D721Med (cell line): ENCODE measurements around the gene THNSL1.

Source experiments
- DNase-seq: peaks from one replicate; pipeline ENCODE4 v3.0.0; 2011; ENCODE audit warnings: low spot score; ENCODE audit not compliant: insufficient read length
- FAIRE-seq: peaks from 2 replicates; lab custom pipeline; 2011; peaks lifted over from hg19 to GRCh38; lab: Jason Lieb, UNC
- TF ChIP-seq, protein P1 (sequence below): IDR thresholded peaks from 2 replicates; pipeline ENCODE4 v1.5.1; 2012; ENCODE audit warnings: mild to moderate bottlenecking, control low read depth; ENCODE audit not compliant: insufficient read depth; ENCODE audit errors: missing control alignments

Gene THNSL1

DNA sequence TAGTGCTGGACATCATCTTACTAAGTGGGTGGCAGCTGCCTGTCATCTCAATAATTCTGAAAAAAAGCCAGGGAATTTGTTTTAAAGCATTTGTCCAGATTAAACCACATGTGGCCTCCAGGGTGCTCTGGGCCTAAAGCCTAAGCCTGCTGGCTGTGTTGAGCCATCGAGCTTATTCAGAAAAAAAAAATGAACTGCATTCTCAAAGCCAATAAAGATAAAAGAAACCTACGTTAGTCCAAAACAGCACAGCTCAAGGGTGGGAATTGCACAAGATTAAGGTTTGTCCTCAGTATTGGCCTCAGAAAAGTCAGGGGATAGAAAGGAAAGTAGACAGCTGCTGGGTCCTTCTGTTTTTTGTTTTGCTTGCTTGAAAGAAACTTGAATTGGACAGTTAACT, 41.4 kb upstream of the THNSL1 start:
- no peak for FAIRE-seq
- TF ChIP-seq, protein P1, sequence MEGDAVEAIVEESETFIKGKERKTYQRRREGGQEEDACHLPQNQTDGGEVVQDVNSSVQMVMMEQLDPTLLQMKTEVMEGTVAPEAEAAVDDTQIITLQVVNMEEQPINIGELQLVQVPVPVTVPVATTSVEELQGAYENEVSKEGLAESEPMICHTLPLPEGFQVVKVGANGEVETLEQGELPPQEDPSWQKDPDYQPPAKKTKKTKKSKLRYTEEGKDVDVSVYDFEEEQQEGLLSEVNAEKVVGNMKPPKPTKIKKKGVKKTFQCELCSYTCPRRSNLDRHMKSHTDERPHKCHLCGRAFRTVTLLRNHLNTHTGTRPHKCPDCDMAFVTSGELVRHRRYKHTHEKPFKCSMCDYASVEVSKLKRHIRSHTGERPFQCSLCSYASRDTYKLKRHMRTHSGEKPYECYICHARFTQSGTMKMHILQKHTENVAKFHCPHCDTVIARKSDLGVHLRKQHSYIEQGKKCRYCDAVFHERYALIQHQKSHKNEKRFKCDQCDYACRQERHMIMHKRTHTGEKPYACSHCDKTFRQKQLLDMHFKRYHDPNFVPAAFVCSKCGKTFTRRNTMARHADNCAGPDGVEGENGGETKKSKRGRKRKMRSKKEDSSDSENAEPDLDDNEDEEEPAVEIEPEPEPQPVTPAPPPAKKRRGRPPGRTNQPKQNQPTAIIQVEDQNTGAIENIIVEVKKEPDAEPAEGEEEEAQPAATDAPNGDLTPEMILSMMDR: no peak
- DNase-seq: no peak

DNA sequence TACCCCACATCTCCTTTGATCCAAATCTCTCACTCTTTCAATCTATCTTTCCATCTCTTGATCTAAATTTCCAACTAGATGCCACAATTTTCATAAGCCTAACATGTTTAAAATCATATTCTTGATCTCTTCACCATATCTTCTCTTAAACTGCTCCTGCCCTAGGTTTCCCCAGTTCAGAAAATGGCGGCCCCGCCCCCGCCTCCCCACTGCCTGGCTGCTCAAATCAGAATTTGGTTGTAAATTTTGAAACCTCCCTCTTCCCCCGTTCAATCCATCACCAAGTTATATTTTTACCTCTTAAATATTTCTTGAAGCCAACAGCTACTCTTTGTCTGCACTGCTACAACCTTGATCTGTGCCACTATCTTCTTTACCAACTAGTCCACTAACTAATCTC, 36.7 kb upstream of the THNSL1 start:
- no peak for FAIRE-seq

DNA sequence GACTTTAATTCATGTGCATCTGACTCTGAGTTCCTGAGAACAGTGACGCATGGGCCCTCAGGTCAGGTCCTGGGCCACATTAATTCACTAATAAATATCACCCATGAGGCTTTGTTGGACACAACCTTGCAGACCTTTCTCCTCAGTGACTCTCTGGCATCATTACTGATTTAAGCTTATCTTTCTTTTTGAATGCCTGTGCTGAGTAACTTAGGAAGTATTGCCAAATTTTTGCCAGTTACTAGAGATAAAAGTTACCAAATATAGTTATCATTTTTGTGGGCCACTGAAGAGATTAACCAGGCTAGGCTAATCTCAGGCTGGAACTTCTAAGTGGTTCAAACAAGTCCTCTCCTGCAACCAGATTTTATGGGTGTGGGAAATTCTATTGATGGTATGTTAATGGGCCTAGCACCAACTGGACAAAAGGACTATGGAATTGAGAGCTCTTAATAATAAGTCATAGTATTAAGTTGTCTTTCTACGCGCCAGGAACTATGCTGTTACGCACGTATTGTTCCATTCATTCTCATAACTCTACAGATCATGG, 35.2 kb upstream of the THNSL1 start:
- TF ChIP-seq, protein P1: no peak
- FAIRE-seq (no peak), DNase-seq (no peak)

More for the DNA sequence above, 36.7 kb upstream of the THNSL1 start:
- DNase-seq: no peak
- TF ChIP-seq, protein P1: no peak

DNA sequence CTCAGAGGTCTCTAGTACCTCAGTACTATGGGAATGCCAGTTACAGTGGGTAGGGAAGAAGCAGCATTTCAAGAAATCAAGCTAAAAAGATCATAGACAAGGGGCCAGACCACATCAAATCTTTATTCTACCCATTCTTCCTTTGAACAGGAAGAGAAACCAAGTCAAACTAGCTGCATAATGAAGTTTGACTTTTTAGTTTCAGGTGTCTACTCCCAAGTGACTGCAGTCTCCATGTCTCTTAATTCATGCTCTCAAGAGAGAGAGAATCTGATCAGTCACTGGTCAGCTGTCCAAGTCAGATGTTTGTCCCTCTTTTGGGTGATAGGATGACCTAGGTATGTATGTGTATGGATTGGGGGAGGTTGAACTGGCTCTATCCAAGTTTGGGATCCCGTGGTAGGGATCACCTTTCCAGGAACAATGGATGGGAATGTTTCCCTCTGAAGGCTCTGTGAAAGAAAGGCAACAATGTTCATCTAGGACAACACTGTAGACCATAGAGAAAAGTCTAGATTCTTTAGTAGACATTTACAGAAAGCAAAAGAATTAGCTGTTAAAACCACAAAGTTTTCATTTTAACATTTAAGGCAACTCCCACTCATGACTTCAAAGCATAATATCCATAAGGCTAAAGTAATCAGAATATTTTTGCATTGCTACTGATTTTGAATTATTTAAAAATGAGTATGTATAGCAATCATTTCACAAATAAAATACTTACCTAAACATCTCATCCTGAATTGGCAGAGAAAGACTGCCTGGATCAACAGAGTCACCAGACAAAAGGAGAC, 33.9 kb upstream of the THNSL1 start:
- FAIRE-seq: no peak
- TF ChIP-seq, protein P1: no peak
- DNase-seq: no peak

DNA sequence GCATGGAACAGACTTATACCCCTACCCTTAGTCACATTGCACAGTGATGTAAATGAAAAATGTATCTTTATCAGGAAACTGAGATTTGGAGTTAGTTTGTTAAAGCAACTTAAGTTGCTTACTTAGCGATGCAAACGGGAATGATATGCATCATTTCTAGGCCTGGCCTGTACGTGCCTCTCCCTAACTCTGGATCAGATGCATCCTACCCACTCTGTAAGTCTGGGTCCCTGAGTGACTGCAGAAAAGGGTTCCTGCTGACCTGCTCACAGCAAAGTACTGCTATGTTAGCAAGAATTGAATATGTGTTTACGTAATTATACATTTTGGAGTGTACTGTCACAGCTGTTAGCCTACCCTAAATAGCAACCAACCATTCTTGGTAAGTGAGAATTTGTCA, 33.3 kb upstream of the THNSL1 start:
- FAIRE-seq (no peak), DNase-seq (no peak)
- TF ChIP-seq, protein P1: no peak

DNA sequence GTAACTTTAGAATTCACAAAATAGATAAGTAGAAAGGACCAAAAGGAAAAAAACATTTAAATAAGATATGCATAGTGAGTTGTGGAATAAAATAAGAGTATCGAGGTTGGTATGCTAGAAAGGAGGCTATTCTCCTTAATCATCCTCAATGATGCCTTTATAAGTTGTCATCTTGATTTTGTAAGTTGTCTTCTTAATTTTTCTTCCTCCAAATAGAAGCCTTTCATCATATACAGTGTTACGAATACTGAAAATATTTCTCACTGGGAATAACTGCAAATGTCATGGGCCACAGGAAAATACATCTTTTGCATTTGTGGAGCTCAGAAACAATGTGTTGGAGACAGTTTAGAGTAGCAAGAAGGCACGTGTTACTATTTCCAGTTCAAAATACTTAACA, 32.5 kb upstream of the THNSL1 start:
- DNase-seq (no peak), FAIRE-seq (no peak)
- TF ChIP-seq, protein P1: no peak

DNA sequence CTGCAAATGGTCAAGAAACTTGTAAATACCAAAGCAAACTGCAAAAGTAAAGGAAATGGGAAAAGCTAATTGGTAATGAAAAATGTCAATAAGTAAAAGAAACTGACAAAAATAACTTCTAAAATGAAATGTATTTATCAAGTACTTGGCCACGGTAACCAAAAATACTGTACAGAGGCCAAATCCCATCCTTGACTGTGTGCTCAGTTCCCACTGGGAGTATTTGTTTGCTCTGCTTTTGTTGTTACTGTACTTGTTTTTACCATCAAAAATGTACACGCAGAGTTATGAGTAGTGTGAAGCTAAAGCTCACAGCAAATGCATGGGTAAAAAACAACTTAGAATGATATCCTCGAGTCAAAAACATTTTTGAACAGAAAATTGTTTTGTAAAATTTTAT, 31.5 kb upstream of the THNSL1 start:
- FAIRE-seq (no peak), DNase-seq (no peak)
- TF ChIP-seq, protein P1: no peak
